CD4-positive, alpha-beta memory T cell (primary cell): ENCODE results near the gene KCNE4. TPM values are rescaled to one million over a fixed set of nuclear protein-coding genes. Genes with fewer than 3 reads are reported as not detected.

Source experiments
- CTCF ChIA-PET: fragments of 350-600 bp; sonication (Branson Sonifier 250); formaldehyde crosslinking; loops from one replicate; lab custom pipeline; 2021; ENCODE audit warnings: inconsistent platforms; ENCODE audit not compliant: partially characterized antibody; lab: Charles Lee
- POLR2A ChIA-PET: fragments of 350-600 bp; sonication (Branson Sonifier 250); formaldehyde crosslinking; loops from one replicate; lab custom pipeline; 2021; ENCODE audit not compliant: partially characterized antibody; lab: Charles Lee
- DNase-seq, 5 donors: peaks; one replicate each; pipeline versions ENCODE4 v3.0.0 to v3.0.0-alpha.2; 2020 to 2022; ENCODE audit warnings: mixed read lengths in 1 of 5
- H3K27ac ChIP-seq: one replicate; pipeline ENCODE4 v1.7.0; 2013; ENCODE audit warnings: low read depth, low read length
- H3K27me3 ChIP-seq: 2 replicates; pipeline ENCODE4 v1.7.0; 2013; ENCODE audit warnings: mild to moderate bottlenecking, low read length, moderate library complexity; ENCODE audit not compliant: insufficient read depth
- H3K36me3 ChIP-seq: 2 replicates; pipeline ENCODE4 v1.7.0; 2013; ENCODE audit warnings: mild to moderate bottlenecking, low read length, moderate library complexity; ENCODE audit not compliant: insufficient read depth
- H3K4me1 ChIP-seq: 2 replicates; pipeline ENCODE4 v1.7.0; 2013; ENCODE audit warnings: mild to moderate bottlenecking, low read length, moderate library complexity; ENCODE audit not compliant: insufficient read depth
- H3K4me3 ChIP-seq, 2 donors: one replicate each; pipeline ENCODE4 v1.7.0; 2013; ENCODE audit warnings: low read length in 2 of 2, mild to moderate bottlenecking in 1 of 2
- H3K9me3 ChIP-seq, 2 donors: one replicate each; pipeline ENCODE4 v1.7.0; 2013; ENCODE audit warnings: low read length in 2 of 2, control low read depth in 1 of 2; ENCODE audit not compliant: control insufficient read depth in 1 of 2
- H3K27ac Mint-ChIP-seq, 7 donors: one replicate each; pipeline ENCODE4 v1.8.0; 2020 to 2021; ENCODE audit warnings: mixed read lengths in 7 of 7, mild to moderate bottlenecking in 6 of 7, inconsistent platforms in 3 of 7, moderate library complexity in 3 of 7
- H3K27me3 Mint-ChIP-seq, 2 donors: one replicate each; pipeline ENCODE4 v1.8.0; 2020 to 2021; ENCODE audit warnings: mixed read lengths in 2 of 2
- H3K36me3 Mint-ChIP-seq, 2 donors: one replicate each; pipeline ENCODE4 v1.8.0; 2020 to 2021; ENCODE audit warnings: mixed read lengths in 2 of 2, inconsistent platforms in 1 of 2, mild to moderate bottlenecking in 1 of 2
- H3K4me1 Mint-ChIP-seq, 4 donors: one replicate each; pipeline ENCODE4 v1.8.0; 2020 to 2021; ENCODE audit warnings: mixed read lengths in 4 of 4, mild to moderate bottlenecking in 1 of 4
- H3K4me3 Mint-ChIP-seq, 8 donors: one replicate each; pipeline ENCODE4 v1.8.0; 2020 to 2021; ENCODE audit warnings: mixed read lengths in 8 of 8, mild to moderate bottlenecking in 7 of 8, moderate library complexity in 6 of 8, inconsistent platforms in 3 of 8
- H3K9me3 Mint-ChIP-seq, 8 donors: one replicate each; pipeline ENCODE4 v1.8.0; 2020 to 2021; ENCODE audit warnings: mixed read lengths in 8 of 8, mild to moderate bottlenecking in 5 of 8, inconsistent platforms in 3 of 8, moderate library complexity in 1 of 8
- intact Hi-C: fragments of 100-400 bp; cut with micrococcal nuclease; formaldehyde crosslinking; loops from one replicate; pipeline ENCODE4 v1.15.1; 2023
- polyA plus RNA-seq, 2 donors: library from polyadenylated mRNA; unstranded; fragments of 300-500 nt; fragmentation: Illumina TruSeq; gene quantifications; one replicate each; pipeline ENCODE4 v1.2.3, GENCODE V29; 2021
- total RNA-seq, 2 experiments: library from RNA; stranded (reverse); gene quantifications; one replicate each; pipeline ENCODE4 v1.2.3, GENCODE V29; 2021

Gene KCNE4
- total and polyA plus RNA-seq, 4 experiments from 2014 or later: not detected

GRCh38 chr2:223047260-223047761, 4.7 kb upstream of the KCNE4 start:
- Mint-ChIP-seq H3K4me3 (no peak overlapping the region), H3K4me1 (no peaks in the 10 kb centered on the region), H3K36me3 (no peaks in the 10 kb centered on the region), H3K9me3 (peaks cover 0 to 4% (median 0%) of the 10 kb centered on the region in 8 donors), H3K27ac (no peak overlapping the region), H3K27me3 (peaks cover 8 to 11% of the 10 kb centered on the region in 2 donors)
- CTCF ChIA-PET: no interaction called here
- no peak for DNase-seq
- H3K9me3 ChIP-seq: no peaks in the 10 kb centered on the region
- intact Hi-C loops: no loop called here
- H3K36me3 ChIP-seq: no peaks in the 10 kb centered on the region
- H3K4me3 ChIP-seq: no peak overlapping the region
- no peaks in the 10 kb centered on the region for H3K4me1 ChIP-seq
- POLR2A ChIA-PET: no interaction called here
- H3K27ac ChIP-seq: no peak overlapping the region
- no peaks in the 10 kb centered on the region for H3K27me3 ChIP-seq

GRCh38 chr2:223048519-223048918, 3.5 kb upstream of the KCNE4 start:
- no peaks in the 10 kb centered on the region for H3K9me3 ChIP-seq
- H3K36me3 ChIP-seq: no peaks in the 10 kb centered on the region
- H3K4me1 Mint-ChIP-seq: no peaks in the 10 kb centered on the region
- no peak overlapping the region for H3K4me3 ChIP-seq
- no peak overlapping the region for H3K4me3 Mint-ChIP-seq
- peaks cover 8 to 11% of the 10 kb centered on the region in 2 donors for H3K27me3 Mint-ChIP-seq
- no peak overlapping the region for H3K27ac ChIP-seq
- ChIA-PET POLR2A (no interaction called here), CTCF (no interaction called here)
- intact Hi-C loops: no loop called here
- H3K27me3 ChIP-seq: no peaks in the 10 kb centered on the region
- no peak for DNase-seq
- H3K4me1 ChIP-seq: no peaks in the 10 kb centered on the region
- no peak overlapping the region for H3K27ac Mint-ChIP-seq
- H3K9me3 Mint-ChIP-seq: peaks cover 0 to 4% (median 0%) of the 10 kb centered on the region in 8 donors
- no peaks in the 10 kb centered on the region for H3K36me3 Mint-ChIP-seq

GRCh38 chr2:223049356-223049755, 2.6 kb upstream of the KCNE4 start:
- Histone ChIP-seq H3K27ac (no peak overlapping the region), H3K36me3 (no peaks in the 10 kb centered on the region), H3K9me3 (no peaks in the 10 kb centered on the region), H3K4me3 (no peak overlapping the region), H3K27me3 (no peaks in the 10 kb centered on the region), H3K4me1 (no peaks in the 10 kb centered on the region)
- Mint-ChIP-seq H3K4me3 (no peak overlapping the region), H3K36me3 (no peaks in the 10 kb centered on the region), H3K27me3 (peaks cover 8 to 11% of the 10 kb centered on the region in 2 donors), H3K27ac (no peak overlapping the region), H3K4me1 (no peaks in the 10 kb centered on the region), H3K9me3 (peaks cover 0 to 4% (median 0%) of the 10 kb centered on the region in 8 donors)
- intact Hi-C loops: no loop called here
- CTCF ChIA-PET: no interaction called here
- POLR2A ChIA-PET: no interaction called here
- no peak for DNase-seq

- DNase-seq: no peak
- Histone ChIP-seq H3K4me3 (no peak overlapping the region), H3K27ac (no peak overlapping the region), H3K9me3 (no peaks in the 10 kb centered on the region), H3K27me3 (no peaks in the 10 kb centered on the region), H3K4me1 (no peaks in the 10 kb centered on the region), H3K36me3 (no peaks in the 10 kb centered on the region)
- no peak overlapping the region for H3K4me3 Mint-ChIP-seq
- intact Hi-C loops: no loop called here
- ChIA-PET CTCF (no interaction called here), POLR2A (no interaction called here)
- no peaks in the 10 kb centered on the region for H3K4me1 Mint-ChIP-seq
- no peak overlapping the region for H3K27ac Mint-ChIP-seq
- no peaks in the 10 kb centered on the region for H3K36me3 Mint-ChIP-seq
- H3K9me3 Mint-ChIP-seq: peaks cover 0 to 4% (median 0%) of the 10 kb centered on the region in 8 donors
- H3K27me3 Mint-ChIP-seq: peaks cover 11% of the 10 kb centered on the region in 2 donors
These were observed 1.8 kb upstream of the KCNE4 start for GRCh38 chr2:223050188-223050587.

- no peaks in the 10 kb centered on the region for H3K9me3 ChIP-seq
- H3K27ac ChIP-seq: no peak overlapping the region
- peaks cover 0 to 4% (median 0%) of the 10 kb centered on the region in 8 donors for H3K9me3 Mint-ChIP-seq
- H3K27ac Mint-ChIP-seq: no peak overlapping the region
- H3K27me3 Mint-ChIP-seq: peaks cover 11% of the 10 kb centered on the region in 2 donors
- no peak overlapping the region for H3K4me3 Mint-ChIP-seq
- DNase-seq: no peak
- ChIA-PET CTCF (no interaction called here), POLR2A (no interaction called here)
- no peaks in the 10 kb centered on the region for H3K27me3 ChIP-seq
- H3K4me1 Mint-ChIP-seq: no peaks in the 10 kb centered on the region
- no peaks in the 10 kb centered on the region for H3K36me3 ChIP-seq
- H3K36me3 Mint-ChIP-seq: no peaks in the 10 kb centered on the region
- no peak overlapping the region for H3K4me3 ChIP-seq
- intact Hi-C loops: no loop called here
- no peaks in the 10 kb centered on the region for H3K4me1 ChIP-seq
These were observed 988 bp upstream of the KCNE4 start for GRCh38 chr2:223050900-223051504.

GRCh38 chr2:223052548-223053483, 826 bp downstream of the KCNE4 start:
- Histone ChIP-seq H3K27me3 (no peaks in the 10 kb centered on the region), H3K4me1 (no peaks in the 10 kb centered on the region), H3K4me3 (no peak overlapping the region), H3K9me3 (no peaks in the 10 kb centered on the region), H3K27ac (no peak overlapping the region), H3K36me3 (no peaks in the 10 kb centered on the region)
- H3K4me3 Mint-ChIP-seq: no peak overlapping the region
- no peak overlapping the region for H3K27ac Mint-ChIP-seq
- peaks cover 4 to 12% of the 10 kb centered on the region in 2 donors for H3K27me3 Mint-ChIP-seq
- no peaks in the 10 kb centered on the region for H3K36me3 Mint-ChIP-seq
- POLR2A ChIA-PET: no interaction called here
- intact Hi-C loops: no loop called here
- H3K9me3 Mint-ChIP-seq: peaks cover 0 to 2% (median 0%) of the 10 kb centered on the region in 8 donors
- DNase-seq: no peak
- CTCF ChIA-PET: no interaction called here
- H3K4me1 Mint-ChIP-seq: no peaks in the 10 kb centered on the region

- no peaks in the 10 kb centered on the region for H3K27me3 ChIP-seq
- no peaks in the 10 kb centered on the region for H3K4me1 ChIP-seq
- no peak overlapping the region for H3K4me3 ChIP-seq
- no peak overlapping the region for H3K27ac ChIP-seq
- no peaks in the 10 kb centered on the region for H3K36me3 ChIP-seq
- no peak for DNase-seq
- H3K9me3 ChIP-seq: no peaks in the 10 kb centered on the region
- Mint-ChIP-seq H3K27me3 (peaks cover 2 to 12% of the 10 kb centered on the region in 2 donors), H3K4me1 (no peaks in the 10 kb centered on the region), H3K27ac (no peak overlapping the region), H3K4me3 (no peak overlapping the region), H3K9me3 (peaks cover 0 to 2% (median 0%) of the 10 kb centered on the region in 8 donors), H3K36me3 (no peaks in the 10 kb centered on the region)
- intact Hi-C loops: no loop called here
- ChIA-PET CTCF (no interaction called here), POLR2A (no interaction called here)
These were observed 1.6 kb downstream of the KCNE4 start for GRCh38 chr2:223053484-223054192.
